HG03280 (cell line): ENCODE data around the gene PBOV1.

Experiments
- ATAC-seq: cut with Tn5 transposase; IDR thresholded peaks from one replicate; pipeline ENCODE4 v1.9.1; 2021; ENCODE audit warnings: mild to moderate bottlenecking, moderate library complexity; ENCODE audit not compliant: unreplicated experiment

PBOV1 gene

GRCh38 chr6:138218449-138218848, at the start of gene PBOV1:
Gene PBOV1, minus strand, starts transcription at chr6:138218491. Its CDS starts 96 bp downstream, at chr6:138218395.
- no peak for ATAC-seq

GRCh38 chr6:138266095-138266494, 47.8 kb upstream of the PBOV1 start:
- ATAC-seq = no peak

- no peak for ATAC-seq
Measured at GRCh38 chr6:138264372-138264880, 46.1 kb upstream of the PBOV1 start.

GRCh38 chr6:138263963-138264362, 45.7 kb upstream of the PBOV1 start:
- ATAC-seq = no peak

GRCh38 chr6:138261116-138261780, 43.0 kb upstream of the PBOV1 start:
- ATAC-seq = no peak

- ATAC-seq = no peak
Measured at GRCh38 chr6:138258991-138259390, 40.7 kb upstream of the PBOV1 start.

GRCh38 chr6:138258197-138258596, 39.9 kb upstream of the PBOV1 start:
- ATAC-seq = no peak

- no peak for ATAC-seq
Measured at GRCh38 chr6:138257638-138258040, 39.3 kb upstream of the PBOV1 start.

- ATAC-seq = no peak
Measured at GRCh38 chr6:138255443-138255842, 37.2 kb upstream of the PBOV1 start.

GRCh38 chr6:138253731-138254130, 35.4 kb upstream of the PBOV1 start:
- no peak for ATAC-seq

GRCh38 chr6:138250513-138251247, 32.4 kb upstream of the PBOV1 start:
- ATAC-seq = no peak

GRCh38 chr6:138250053-138250452, 31.8 kb upstream of the PBOV1 start:
- ATAC-seq = no peak

GRCh38 chr6:138248878-138249277, 30.6 kb upstream of the PBOV1 start:
- ATAC-seq = no peak

GRCh38 chr6:138248011-138248410, 29.7 kb upstream of the PBOV1 start:
- no peak for ATAC-seq

GRCh38 chr6:138246650-138247440, 28.6 kb upstream of the PBOV1 start:
- ATAC-seq = no peak

GRCh38 chr6:138245751-138246150, 27.5 kb upstream of the PBOV1 start:
- ATAC-seq = no peak

GRCh38 chr6:138242987-138243592, 24.8 kb upstream of the PBOV1 start:
- ATAC-seq = no peak

- no peak for ATAC-seq
Measured at GRCh38 chr6:138241934-138242333, 23.6 kb upstream of the PBOV1 start.

- no peak for ATAC-seq
Measured at GRCh38 chr6:138241381-138241780, 23.1 kb upstream of the PBOV1 start.

- no peak for ATAC-seq
Measured at GRCh38 chr6:138240476-138241245, 22.4 kb upstream of the PBOV1 start.
